GM19463 (cell line): ENCODE measurements around the gene RUNDC3A.
A peak's percentile ranks its signal among the peaks of the same experiment; 100 is the strongest.

Source experiments
- ATAC-seq: cut with Tn5 transposase; IDR thresholded peaks from one replicate; pipeline ENCODE4 v1.9.1; 2021; ENCODE audit warnings: mild to moderate bottlenecking, moderate library complexity; ENCODE audit not compliant: unreplicated experiment

RUNDC3A gene

DNA sequence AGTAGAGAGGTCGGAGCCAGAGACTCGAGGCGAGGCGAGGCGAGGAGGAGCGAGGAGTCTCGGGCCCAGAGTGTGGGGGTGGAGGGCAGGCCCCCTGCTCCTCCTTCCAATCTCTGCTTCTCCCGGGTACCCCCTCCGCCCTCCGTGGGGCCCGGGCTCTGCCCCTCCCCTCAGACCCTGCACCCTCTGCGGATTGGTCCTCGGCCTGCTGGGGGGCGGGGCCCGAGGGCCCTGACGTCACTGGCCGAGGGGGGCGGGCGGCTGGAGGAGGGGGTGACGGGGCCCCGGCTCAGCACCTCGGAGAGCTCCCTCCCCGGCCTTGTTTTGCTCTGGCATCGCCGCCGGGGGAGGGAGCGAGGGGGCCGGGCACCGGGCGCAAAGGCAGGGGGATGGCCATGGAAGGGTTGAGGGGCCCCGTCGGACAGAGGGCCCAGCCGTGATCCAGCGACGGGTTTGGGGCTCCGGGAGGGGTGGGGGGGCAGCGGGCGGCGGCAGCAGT is at the start of gene RUNDC3A:
Gene RUNDC3A (plus strand): TSS at position 282 of the 499 bp plus-strand sequence. CDS start 232 bp downstream, outside the sequence.
- ATAC-seq: no peak

DNA sequence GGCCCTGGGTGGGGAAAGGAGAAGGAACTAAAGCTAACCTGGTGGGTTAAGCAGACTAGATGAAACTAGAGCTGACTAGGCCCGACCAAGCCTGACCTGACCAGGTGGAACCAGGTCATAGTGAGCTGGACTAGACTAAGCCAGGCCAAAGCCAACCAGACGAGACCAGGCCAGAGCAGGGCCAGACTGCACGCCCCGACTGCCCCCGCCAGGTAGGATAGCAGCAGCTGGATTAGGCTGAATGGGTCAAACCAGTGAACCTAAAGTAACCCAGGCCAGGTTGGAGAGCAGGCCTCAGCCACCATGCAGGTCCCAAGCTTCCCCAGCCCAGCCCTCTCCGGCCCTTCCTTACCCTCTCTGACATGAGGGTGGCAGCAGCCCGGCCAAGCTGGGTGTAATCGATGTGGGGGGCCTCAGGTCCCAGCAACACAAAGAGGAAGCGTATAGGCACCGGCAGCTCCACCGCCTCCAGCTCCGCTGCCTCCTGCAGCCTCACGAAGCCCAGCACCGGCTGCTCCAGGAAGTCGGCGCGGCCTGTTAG is 49.5 kb upstream of the RUNDC3A start:
- ATAC-seq: no peak

DNA sequence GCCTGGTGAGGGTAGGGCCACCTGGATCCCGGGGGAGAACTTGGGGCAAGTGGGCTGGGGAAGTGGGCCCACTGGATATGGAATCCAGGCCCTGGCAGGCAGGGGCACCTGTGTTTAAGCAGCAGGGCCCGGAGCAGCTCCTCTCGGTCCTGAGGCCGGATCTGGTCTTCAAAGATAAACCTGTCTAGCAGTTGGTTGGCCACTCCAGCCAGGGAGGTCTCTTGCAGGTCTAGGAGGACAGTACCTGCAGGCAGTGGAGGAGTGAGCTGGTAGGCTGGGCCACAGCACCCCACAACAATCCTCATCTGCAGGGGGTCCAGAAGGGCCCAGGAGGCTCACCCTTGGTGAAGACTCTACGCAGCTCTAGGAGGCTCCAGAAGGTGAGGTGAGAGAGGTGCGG is 48.1 kb upstream of the RUNDC3A start:
- ATAC-seq: no peak

DNA sequence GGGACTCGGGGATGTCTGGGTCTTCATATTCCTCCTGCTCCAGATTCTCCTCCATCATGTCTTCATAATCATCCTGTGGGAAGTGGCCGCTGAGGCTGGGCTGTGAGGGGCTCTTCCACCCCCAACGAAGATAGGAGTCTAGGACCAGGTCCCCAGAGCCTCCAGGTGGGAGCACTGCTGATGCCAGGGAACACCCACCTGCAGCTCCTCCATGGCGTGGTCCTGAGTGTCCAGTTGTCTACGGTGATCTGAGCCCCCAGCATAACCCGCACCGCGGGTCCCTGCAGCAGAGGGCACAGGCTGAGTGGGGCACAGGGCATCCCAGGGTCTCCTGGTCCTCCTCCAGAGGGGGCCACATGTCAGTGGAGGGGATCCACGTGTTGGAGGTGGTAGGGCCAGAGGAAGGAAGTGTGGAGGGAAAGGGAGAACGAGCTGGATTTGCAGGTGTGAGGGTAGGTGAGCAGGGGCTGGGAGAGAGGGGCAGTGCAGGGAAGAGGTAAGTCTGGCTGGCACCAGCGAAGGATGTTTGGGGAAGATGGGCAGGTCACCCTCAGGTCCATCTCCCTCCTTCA is 45.7 kb upstream of the RUNDC3A start:
- ATAC-seq: no peak

DNA sequence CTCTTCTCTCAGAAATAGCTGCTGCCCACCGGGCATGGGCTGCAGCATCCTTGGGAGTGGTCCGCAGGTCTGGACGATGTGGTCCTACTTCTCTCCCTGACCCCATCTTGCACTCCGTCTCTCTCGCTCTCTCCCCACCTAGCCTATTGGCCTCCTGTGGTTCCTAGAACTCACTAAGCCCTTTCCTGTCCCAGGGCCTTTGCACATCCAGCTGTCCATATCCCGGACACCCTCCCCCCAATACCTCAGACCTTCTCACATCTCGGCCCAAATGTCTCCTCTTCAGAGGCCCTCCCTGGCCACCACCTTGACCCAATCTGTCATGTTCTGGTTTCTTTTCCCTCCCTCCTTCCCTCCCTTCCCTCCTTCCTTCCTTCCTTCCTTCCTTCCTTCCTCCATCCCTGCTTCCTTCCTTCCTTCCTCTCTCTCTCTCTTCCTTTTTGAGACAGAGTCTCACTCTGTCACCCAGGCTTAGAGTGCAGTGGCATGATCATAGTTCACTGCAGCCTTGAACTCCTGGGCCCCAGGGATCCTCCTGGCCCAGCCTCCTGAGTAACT is 45.0 kb upstream of the RUNDC3A start:
- no peak for ATAC-seq

DNA sequence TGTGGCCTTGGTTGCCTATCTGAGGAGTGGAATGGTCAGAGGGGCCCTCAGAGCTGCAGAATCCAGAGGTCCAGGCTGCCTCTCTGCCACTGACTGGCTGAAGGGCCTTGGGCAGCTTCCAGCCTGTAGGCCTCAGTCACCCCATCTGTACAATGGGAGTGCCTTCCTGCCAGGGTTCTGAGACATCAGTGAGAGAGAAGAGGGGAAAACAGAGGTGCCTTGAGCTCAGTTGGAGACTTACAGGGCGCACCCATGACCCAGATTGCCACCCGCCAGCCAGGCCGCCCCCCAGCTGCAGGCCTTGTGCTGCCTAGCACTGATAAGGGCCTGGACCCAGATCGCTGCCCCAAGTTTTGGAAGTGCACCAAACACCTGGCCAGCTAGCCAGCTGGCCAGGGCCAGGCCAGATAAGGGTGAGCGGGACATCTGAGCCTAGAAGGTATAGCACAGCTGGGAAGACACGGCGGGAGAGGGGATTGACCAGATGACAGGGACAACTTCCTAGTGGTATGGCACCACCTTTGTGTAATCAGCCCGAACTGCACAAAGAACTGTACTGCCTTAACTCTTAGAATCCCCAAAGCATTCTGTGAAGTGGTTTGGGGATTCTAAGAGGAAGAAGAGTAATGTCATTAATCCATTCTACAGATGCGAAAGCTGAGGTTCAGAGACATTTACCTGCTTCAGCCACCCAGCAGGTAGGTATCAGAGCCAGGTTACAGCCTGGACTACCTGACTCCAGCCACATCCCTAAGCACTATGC is 41.8 kb upstream of the RUNDC3A start:
- ATAC-seq: no peak

DNA sequence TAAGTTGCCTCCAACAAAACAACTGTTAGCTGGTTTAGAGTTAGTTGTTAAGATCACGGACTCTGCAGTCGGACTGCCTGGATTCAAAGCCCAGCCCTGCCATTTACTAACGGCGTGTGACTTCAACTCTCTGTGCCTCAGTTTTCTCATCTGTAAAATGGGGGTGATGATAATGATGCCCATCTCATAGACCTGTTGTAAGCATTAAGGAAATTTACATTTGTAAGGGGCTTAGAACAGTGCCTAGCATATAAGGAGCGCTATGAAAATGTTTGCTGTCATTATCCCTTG is 41.3 kb upstream of the RUNDC3A start:
- no peak for ATAC-seq

DNA sequence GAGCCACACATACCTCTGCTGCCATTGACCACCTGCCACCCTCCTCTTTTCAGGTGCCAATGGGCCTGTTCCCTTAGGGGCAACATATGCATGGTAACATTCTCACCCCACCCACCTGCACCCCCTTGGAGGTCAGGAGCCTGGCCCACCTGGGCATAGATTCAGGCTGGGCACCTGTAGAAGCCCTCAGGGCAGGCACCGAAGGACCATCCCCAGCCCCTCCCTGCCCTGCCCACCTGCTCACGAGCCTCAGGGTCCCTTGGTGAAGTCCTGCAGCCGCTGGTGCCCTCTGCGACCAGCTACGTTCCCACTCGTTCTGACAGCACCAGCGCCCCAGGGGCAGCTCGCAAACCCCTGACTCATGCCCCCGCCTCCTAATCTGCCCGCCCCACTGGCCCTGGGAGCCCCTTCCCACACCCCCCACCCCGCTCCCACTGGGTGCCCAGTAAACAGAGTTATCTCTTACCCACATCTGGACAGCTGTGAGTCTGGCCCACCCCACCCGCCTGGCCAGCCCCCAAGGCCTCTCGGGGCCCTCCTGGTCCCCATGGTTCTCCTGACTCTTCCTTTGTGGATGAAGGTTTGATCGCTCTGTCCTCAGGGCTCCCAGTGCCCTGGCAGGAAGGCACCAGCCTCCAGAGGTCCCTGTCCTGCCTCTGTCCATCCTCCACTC is 40.4 kb upstream of the RUNDC3A start, which contains the start of gene SLC4A1:
Gene SLC4A1 (minus strand): TSS at position 318 of the 673 bp plus-strand sequence. CDS start 5,269 bp downstream, outside the sequence.
- ATAC-seq: no peak

DNA sequence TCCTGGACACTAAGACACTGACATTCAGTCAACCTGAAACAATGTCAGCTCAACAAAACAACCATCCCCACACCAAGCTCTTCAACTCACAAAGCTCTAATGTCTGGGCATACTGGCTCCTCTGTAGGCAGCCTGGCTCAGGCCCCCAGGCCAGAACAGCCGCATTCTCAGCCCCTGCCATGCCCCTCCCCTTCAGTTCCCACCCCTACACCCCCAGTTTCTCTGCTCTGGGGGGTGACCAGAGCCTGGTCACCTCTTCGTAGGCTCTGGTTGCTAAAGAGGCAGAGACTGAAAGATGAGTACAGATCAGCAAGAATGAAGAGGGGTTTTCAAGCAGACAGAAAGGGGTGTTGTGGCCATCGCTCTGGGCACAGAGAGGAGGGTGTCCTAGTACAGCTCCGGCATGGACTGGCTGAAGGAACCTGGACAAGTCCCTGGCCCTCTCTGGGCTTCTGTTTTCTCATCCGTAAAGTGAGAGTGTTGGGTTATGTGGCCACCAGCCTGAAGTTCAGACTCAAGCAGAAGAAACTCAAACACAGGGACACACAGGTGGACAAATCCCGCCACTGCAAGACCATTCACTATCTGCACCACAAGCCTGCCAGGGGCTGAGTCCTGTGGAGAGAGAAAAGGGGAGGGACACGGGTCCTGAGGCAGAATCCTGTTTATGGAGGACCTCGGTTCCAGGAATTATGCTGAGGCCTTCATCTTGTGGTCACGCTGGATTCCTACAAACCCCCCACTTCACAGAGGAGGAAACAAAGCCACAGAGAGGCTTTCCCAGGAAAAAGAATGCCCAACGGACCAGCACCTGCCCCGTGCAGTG is 39.5 kb upstream of the RUNDC3A start:
- ATAC-seq: no peak

DNA sequence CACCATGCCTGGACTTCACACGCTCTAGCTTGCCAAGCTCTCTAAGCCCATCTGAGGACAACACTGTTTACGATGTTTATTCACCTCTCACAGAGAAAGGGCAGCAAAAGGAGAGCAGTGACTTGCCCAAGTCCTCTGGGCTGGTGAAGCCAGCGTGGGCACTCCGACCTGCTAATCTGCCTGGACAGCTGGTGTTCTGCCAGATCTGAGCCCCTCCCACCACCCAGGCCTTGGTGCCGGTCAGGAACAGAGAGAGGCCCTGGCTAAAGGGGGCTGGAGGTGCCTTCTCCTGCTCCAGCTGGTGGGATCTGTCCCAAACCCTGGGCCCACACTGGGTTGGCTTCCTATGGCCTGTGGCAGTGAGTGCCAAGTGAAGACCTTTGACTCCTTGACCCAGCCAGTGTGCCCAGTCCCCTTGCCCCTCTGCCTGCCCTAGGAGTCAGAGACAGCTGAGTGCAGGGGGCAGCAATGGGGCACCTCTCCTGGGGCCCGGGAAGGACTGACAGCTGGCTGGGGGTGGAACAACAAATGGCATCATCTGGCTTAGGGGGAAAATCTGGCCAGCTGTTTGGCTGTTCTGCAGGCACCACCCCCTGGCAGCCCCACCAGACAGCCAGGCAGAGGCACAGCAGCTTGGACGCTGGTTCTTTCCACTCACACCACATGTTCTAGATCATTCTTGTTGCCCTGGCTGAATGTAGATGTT is 38.7 kb upstream of the RUNDC3A start:
- no peak for ATAC-seq

DNA sequence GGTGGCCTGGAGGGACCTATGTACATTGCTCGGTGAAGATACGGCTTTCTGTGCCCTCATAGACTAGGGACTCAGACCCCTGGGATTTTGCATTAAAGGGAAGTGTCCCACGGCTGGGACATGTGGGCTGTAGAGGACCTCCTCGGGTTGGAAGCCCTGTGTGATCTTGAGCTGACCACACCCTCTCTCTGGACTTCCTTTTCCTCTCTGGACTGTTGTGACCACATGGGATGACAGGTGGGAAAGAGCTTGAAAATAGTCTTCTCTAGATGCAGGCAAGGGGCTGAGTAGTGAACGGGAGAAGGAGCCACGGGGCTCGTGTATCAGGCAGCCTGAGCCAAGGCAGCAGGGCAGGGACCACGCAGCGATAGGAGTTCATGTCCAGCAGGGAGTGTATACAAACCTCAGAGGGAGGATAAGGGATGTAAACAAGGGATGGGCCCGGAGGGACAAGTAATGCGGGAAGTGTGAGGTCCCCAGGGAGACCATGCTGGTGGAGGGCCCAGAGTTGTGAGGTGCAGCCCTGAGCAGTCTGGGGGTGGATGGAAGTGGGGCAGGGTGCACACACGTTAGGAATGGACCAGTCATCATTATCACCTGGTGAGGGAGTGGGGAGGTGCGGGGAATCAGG is 36.0 kb upstream of the RUNDC3A start:
- ATAC-seq: no peak

DNA sequence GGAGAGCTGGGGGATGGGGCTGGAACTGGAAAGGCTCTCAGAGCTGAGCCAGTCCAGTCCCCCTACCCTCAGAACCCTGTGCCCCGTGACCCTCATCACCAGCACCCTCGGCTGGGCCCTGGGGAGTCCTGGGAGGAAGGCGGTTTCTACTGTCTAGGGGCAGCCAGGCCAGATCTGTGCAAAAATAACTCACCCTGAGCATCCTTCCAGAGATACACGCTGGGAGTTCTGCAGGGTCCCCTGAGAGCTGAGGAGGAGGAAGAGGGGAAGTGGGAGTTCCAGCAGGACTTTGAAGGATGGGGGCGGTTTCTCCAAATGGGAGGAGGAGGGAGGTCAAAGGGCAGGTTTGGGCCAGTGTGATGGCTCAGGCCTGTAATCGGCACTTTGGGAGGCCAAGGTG is 35.4 kb upstream of the RUNDC3A start:
- ATAC-seq: no peak

DNA sequence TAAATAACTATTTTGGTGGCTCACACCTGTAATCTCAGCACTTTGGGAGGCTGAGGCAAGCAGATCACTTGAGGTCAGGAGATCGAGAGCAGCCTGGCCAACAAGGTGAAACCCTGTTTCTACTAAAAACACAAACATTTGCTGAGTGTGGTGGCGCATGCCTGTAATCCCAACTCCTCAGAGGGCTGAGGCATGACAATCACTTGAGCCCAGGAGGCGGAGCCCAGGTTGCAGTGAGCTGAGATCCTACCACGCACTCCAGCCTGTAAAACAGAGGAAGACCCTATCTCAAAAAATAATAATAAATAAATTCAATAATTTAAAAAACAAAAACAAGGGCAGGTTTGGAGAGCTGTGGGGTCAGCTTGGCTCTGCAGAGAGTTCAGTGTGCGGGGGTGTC is 34.8 kb upstream of the RUNDC3A start:
- ATAC-seq: no peak

DNA sequence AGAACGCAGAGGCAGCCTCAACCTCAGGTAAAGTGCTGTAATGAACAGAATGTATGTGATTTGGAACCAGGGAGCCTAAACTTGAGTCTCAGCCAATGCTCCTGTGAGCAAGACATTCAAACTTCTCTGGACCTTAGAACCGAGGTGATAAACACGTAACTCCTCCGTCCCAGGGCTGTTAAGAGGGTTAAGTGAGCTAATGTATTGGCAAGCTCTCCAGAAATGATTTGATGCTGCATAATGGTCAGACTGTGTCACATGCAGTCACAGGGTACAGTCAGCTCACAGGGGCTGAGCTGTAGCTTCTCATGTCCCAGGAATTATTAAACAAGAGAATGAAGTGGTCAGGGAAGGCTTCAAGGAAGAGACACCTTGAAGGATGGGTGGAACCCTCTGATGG is 30.4 kb upstream of the RUNDC3A start:
- ATAC-seq: no peak

DNA sequence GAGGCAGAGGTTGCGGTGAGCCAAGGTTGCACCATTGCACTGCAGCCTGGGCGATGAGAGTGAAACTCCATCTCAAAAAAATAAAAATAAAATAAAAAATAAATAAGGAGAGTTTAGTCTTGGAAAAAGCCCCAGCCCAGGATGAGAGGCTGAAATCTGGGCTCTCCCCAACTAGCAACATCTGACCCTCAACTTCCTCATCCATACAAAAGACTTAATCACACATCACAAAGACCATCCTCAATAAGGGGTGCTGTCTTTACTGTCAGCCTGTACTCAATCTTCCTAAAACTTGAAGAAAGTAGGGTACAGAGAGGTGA is 29.1 kb upstream of the RUNDC3A start:
- ATAC-seq: no peak

DNA sequence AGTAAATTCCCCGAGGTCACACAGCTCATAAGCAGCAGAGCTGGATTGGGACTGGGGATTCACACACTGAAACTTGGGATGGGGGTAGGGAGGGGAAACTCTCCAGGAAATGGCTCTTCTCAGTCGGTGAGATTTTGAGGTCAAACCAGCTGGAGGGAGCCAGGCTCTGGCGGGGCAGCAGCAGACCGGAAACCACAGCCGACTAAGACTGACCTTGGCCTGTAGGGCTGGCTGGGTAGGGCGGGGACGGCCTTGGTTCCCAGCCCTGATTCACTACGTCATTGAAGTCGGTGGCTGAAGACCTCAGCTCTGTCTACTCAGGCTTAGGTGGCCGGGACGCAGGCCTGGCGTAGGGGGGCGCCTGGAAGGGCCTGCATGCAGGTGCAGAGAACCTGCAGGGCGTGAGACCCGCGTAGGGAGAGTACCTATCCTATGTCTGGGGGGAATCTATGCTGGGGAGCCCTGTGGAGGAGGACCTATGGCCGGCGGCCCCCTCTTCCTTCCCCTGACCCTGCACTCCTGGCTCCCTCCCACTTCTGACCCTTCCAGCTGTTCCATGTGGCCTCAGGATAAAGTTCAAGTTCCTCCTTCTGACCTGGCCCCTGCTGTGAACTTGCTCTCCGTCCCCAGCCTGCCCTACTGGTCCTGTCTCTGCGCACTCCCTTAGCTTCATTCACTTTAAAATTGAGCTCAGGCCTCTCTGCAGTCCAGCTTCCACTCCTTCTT is 28.6 kb upstream of the RUNDC3A start:
- peak; percentile 95 for ATAC-seq

DNA sequence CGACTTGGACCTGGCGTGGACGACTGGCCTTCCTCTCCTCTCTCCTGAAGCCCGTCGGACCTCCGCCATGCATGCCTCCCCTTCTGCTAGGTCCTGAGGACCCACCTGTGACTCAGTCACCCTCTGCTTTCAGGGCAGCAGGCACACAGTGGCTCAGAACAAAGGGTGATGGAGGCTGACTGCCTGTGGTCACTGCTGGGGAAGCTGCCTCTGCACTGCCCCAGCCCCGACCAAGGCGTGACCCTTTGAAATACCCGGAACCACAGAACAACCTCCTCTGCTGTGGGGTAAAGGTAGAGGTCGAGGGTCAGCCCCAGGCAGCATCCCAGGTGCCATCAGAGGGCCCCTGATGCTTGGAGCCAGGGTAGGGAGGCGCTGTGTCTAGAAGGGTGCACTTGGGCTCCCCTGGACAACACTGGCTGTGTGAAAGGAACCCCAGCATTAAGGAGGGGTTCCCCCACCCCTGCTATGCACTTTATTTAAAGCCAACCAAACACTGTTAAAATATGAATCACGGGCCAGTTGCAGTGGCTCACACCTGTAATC is 27.9 kb upstream of the RUNDC3A start:
- no peak for ATAC-seq

DNA sequence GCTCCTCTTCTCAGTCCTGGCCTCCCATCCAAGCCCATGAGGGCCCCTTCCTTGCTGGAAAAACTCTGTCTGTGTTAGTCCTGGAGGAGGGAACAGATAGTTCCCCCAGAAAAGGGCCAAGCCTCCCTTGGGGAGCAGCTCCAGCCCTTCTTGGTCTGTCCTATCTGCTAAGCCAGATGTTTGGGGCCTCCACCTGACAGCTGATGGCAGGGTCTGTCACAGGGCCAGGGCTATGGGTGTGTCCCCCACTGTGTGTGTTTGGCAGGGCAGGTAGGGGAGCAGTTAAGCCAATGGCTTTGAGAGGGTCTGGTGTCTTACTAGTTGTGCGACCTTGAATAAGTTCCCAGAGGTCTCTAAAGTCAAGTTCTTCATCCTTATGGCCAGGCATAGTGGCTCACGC is 26.8 kb upstream of the RUNDC3A start:
- no peak for ATAC-seq

DNA sequence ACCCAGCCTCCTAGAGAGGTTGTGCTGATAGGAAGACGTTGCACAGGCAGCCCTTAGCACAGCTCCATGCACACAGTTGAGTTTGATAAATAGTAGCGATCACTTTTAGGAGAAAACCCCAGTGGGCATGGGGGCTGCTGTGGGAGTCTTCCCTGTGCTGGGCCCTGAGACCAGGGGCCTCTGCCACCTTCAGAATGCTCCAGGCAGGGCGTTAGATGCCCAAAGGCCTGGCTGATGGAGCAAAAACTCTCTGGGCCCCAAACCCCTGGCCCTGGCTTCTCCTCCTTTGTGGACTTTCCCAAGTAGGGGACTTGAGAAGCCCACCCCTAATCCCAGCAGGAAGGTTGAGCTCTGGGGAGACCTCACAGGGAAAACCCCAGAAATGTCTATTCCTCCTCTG is 26.1 kb upstream of the RUNDC3A start:
- no peak for ATAC-seq
